ENCODE results near the gene GPI.
A peak's percentile ranks its signal among the peaks of the same experiment; 100 is the strongest.

Gene GPI

GRCh38 chr19:34405892-34406660, 41.1 kb downstream of the GPI start:
- DNase-seq = no peak

GRCh38 chr19:34408411-34408810, 43.4 kb downstream of the GPI start:
- no peak for DNase-seq

- no peak for DNase-seq
Measured at GRCh38 chr19:34409189-34410164, 44.5 kb downstream of the GPI start.

GRCh38 chr19:34411216-34411615, 46.2 kb downstream of the GPI start:
- no peak for DNase-seq

GRCh38 chr19:34416021-34416545, 51.1 kb downstream of the GPI start:
- no peak for DNase-seq

GRCh38 chr19:34418300-34418699, 53.3 kb downstream of the GPI start:
- DNase-seq = no peak

- DNase-seq = no peak
Measured at GRCh38 chr19:34426096-34426661, 61.2 kb downstream of the GPI start.

GRCh38 chr19:34428549-34429285, 63.7 kb downstream of the GPI start:
- DNase-seq = peak; percentile 41

- DNase-seq = no peak
Measured at GRCh38 chr19:34429553-34429952, 64.6 kb downstream of the GPI start.

GRCh38 chr19:34430738-34431625, 66.0 kb downstream of the GPI start:
- DNase-seq = peak; percentile 16

GRCh38 chr19:34431681-34432402, 66.8 kb downstream of the GPI start:
- DNase-seq = no peak

- no peak for DNase-seq
Measured at GRCh38 chr19:34432797-34433196, 67.8 kb downstream of the GPI start.

GRCh38 chr19:34436716-34437115, 71.7 kb downstream of the GPI start:
- DNase-seq = no peak

GRCh38 chr19:34448191-34448590, 83.2 kb downstream of the GPI start:
- DNase-seq = no peak
